Measurements from ENCODE around the gene ADAMTSL5. TPM values are rescaled to one million over a fixed set of nuclear protein-coding genes. Genes with fewer than 3 reads are reported as not detected.

Gene ADAMTSL5
- polyA plus RNA-seq, 1 donor from 2014 or later: not detected

DNA sequence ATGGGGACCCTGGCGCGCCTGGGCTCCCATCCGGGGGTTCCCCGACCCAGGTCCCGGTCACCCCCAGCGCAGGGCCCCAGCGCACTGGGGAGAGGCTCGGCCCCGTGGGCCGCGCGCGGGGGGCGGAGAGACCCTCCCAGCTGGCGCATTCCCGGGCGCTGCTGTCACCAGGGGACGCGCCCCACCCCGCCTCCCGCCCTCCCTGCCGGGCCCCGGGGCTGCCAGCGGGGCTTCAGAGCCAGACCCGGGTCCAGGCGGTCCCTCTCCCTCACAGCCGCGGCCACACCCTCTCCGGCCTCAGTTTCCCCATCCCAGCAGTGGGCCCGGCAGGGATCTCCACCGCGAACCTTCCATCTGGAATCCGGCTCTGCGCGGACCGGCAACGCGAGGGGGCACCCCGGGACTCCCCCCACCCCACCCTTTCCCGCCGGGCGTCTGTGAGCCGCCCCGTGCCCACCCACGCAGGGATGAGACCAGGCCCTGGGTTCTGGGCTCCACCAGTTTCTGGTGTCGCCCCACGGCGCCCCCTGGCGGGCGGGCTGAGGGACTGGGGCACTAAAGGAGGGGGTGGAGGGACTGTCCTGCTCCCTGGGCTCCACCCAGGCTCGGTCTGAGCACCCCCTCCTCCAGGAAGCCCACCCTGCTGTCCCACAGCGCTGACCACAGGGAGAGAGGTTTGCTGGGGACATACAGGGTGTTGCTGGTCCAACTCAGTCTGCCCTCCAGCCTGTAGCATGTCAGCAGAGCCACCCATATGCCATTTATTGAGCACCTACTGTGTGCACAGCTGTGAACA is 878 bp upstream of the ADAMTSL5 start:
- no peak for TF ChIP-seq SMC3 (conservative IDR thresholded peaks at IDR 0.05; ENCODE audit: poor library complexity)
- TF ChIP-seq MXI1 (conservative IDR thresholded peaks at IDR 0.05; ENCODE audit: poor library complexity, severe bottlenecking): no peak
- no peak for TF ChIP-seq EP300 (conservative IDR thresholded peaks at IDR 0.05; ENCODE audit: poor library complexity, severe bottlenecking)
- TF ChIP-seq EZH2 (IDR thresholded peaks at IDR 0.05; ENCODE audit: borderline replicate concordance, insufficient read depth, low read length, poor library complexity, severe bottlenecking): no peak
- TF ChIP-seq, protein P1, sequence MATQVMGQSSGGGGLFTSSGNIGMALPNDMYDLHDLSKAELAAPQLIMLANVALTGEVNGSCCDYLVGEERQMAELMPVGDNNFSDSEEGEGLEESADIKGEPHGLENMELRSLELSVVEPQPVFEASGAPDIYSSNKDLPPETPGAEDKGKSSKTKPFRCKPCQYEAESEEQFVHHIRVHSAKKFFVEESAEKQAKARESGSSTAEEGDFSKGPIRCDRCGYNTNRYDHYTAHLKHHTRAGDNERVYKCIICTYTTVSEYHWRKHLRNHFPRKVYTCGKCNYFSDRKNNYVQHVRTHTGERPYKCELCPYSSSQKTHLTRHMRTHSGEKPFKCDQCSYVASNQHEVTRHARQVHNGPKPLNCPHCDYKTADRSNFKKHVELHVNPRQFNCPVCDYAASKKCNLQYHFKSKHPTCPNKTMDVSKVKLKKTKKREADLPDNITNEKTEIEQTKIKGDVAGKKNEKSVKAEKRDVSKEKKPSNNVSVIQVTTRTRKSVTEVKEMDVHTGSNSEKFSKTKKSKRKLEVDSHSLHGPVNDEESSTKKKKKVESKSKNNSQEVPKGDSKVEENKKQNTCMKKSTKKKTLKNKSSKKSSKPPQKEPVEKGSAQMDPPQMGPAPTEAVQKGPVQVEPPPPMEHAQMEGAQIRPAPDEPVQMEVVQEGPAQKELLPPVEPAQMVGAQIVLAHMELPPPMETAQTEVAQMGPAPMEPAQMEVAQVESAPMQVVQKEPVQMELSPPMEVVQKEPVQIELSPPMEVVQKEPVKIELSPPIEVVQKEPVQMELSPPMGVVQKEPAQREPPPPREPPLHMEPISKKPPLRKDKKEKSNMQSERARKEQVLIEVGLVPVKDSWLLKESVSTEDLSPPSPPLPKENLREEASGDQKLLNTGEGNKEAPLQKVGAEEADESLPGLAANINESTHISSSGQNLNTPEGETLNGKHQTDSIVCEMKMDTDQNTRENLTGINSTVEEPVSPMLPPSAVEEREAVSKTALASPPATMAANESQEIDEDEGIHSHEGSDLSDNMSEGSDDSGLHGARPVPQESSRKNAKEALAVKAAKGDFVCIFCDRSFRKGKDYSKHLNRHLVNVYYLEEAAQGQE (IDR thresholded peaks at IDR 0.05; ENCODE audit: borderline replicate concordance): no peak
- TF ChIP-seq TAF1 (IDR thresholded peaks at IDR 0.05; ENCODE audit: low read depth): no peak
- no peak for TF ChIP-seq RAD21 (conservative IDR thresholded peaks at IDR 0.05)
- no peak for TF ChIP-seq CTCF (IDR thresholded peaks at IDR 0.05; ENCODE audit: poor library complexity, severe bottlenecking)
- no peak for TF ChIP-seq POLR2AphosphoS5 (IDR thresholded peaks at IDR 0.05)
- H3K27me3 ChIP-seq (ENCODE audit: insufficient read depth, low read depth, low read length): peaks cover 22% of the 10 kb centered on the region
- no peaks in the 10 kb centered on the region for H3K9me2 ChIP-seq (ENCODE audit: insufficient read depth, low read length)
- H3F3A ChIP-seq (ENCODE audit: insufficient read depth, low read length, poor library complexity, severe bottlenecking): no peaks in the 10 kb centered on the region
- H3K4me2 ChIP-seq (ENCODE audit: low read length): no peak overlapping the region
- no peaks in the 10 kb centered on the region for H3K79me2 ChIP-seq (replicated peaks; ENCODE audit: insufficient read depth, low read length)
- H2AFZ ChIP-seq (ENCODE audit: low read depth, low read length): no peak overlapping the region
- no peak overlapping the region for H3K9ac ChIP-seq (ENCODE audit: low read length)
- no peaks in the 10 kb centered on the region for H3K36me3 ChIP-seq (ENCODE audit: insufficient read depth, low read length)
- no peak overlapping the region for H3K4me3 ChIP-seq (ENCODE audit: low read length)
- H3K9me3 ChIP-seq (ENCODE audit: low read length): no peaks in the 10 kb centered on the region
- H4K20me1 ChIP-seq (ENCODE audit: insufficient read depth): no peaks in the 10 kb centered on the region
- no peak overlapping the region for H3K27ac ChIP-seq (ENCODE audit: low read length)

DNA sequence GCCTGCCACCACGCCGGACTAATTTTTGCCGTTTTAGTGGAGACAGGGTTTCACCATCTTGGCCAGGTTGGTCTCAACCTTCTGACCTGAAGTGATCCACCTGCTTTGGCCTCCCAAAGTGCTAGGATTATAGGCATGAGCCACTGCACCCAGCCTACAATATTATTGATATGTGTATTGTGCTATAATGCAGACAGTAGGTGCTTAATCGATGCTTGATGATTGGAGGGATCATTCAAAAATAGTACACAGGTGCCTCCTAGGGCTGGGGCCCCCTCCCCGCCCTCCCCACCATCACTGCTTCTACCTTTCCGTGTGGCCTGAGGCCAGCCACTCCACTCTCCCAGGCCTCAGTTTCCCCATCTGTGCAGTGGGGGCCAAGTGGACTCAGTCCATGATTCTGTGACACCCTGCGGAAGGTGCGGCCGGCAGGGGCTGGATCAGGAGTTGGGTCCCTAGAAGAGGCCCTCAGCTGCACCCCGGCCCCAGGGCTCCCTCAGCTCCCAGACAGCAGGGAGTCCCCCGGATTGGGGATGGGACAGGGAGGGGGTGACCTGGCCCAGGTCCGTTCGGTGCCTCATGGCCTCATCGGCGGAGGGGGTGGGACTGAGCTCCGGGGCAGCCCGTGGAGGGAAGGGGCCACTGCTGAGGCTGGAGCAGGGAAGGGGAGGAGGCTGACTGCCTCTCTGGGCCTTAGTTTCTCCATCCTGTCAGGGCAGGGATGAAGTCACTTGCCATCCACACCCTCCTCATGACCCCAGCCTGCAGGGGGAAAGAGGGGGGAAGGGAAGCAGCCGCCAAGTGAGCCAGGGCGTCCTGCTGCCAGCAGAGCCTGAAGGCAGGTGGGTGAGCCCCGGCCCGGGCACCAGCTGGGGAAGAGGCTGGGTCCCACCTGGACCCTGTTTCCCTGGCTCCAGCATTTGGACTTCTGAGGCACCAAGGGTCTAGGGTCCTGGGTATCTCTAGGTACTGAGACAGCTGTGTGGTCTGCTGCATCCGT is 1.2 kb downstream of the ADAMTSL5 start:
- peaks cover 22% of the 10 kb centered on the region for H3K27me3 ChIP-seq (ENCODE audit: insufficient read depth, low read depth, low read length)
- H3F3A ChIP-seq (ENCODE audit: insufficient read depth, low read length, poor library complexity, severe bottlenecking): no peaks in the 10 kb centered on the region
- no peaks in the 10 kb centered on the region for H3K9me3 ChIP-seq (ENCODE audit: low read length)
- H3K79me2 ChIP-seq (replicated peaks; ENCODE audit: insufficient read depth, low read length): no peaks in the 10 kb centered on the region
- H3K27ac ChIP-seq (ENCODE audit: low read length): no peak overlapping the region
- no peaks in the 10 kb centered on the region for H3K9me2 ChIP-seq (ENCODE audit: insufficient read depth, low read length)
- H3K4me3 ChIP-seq (ENCODE audit: low read length): no peak overlapping the region
- H3K36me3 ChIP-seq (ENCODE audit: insufficient read depth, low read length): no peaks in the 10 kb centered on the region
- no peak overlapping the region for H3K9ac ChIP-seq (ENCODE audit: low read length)
- no peak for TF ChIP-seq TAF1 (IDR thresholded peaks at IDR 0.05; ENCODE audit: low read depth)
- no peak for TF ChIP-seq MXI1 (conservative IDR thresholded peaks at IDR 0.05; ENCODE audit: poor library complexity, severe bottlenecking)
- no peak for TF ChIP-seq RAD21 (conservative IDR thresholded peaks at IDR 0.05)
- TF ChIP-seq POLR2AphosphoS5 (IDR thresholded peaks at IDR 0.05): no peak
- TF ChIP-seq EP300 (conservative IDR thresholded peaks at IDR 0.05; ENCODE audit: poor library complexity, severe bottlenecking): no peak
- TF ChIP-seq, protein P1 (IDR thresholded peaks at IDR 0.05; ENCODE audit: borderline replicate concordance): no peak
- TF ChIP-seq CTCF (IDR thresholded peaks at IDR 0.05; ENCODE audit: poor library complexity, severe bottlenecking): no peak
- TF ChIP-seq SMC3 (conservative IDR thresholded peaks at IDR 0.05; ENCODE audit: poor library complexity): no peak
- TF ChIP-seq EZH2 (IDR thresholded peaks at IDR 0.05; ENCODE audit: borderline replicate concordance, insufficient read depth, low read length, poor library complexity, severe bottlenecking): no peak
- H3K4me2 ChIP-seq (ENCODE audit: low read length): no peak overlapping the region
- no peak overlapping the region for H2AFZ ChIP-seq (ENCODE audit: low read depth, low read length)
- H4K20me1 ChIP-seq (ENCODE audit: insufficient read depth): no peaks in the 10 kb centered on the region

All from neural cell (in vitro differentiated cells).